ENCODE results near the gene ARMC8.

GRCh38 chr3:138197058-138197457, 10.0 kb downstream of the ARMC8 start:
- TF ChIP-seq, protein P1, sequence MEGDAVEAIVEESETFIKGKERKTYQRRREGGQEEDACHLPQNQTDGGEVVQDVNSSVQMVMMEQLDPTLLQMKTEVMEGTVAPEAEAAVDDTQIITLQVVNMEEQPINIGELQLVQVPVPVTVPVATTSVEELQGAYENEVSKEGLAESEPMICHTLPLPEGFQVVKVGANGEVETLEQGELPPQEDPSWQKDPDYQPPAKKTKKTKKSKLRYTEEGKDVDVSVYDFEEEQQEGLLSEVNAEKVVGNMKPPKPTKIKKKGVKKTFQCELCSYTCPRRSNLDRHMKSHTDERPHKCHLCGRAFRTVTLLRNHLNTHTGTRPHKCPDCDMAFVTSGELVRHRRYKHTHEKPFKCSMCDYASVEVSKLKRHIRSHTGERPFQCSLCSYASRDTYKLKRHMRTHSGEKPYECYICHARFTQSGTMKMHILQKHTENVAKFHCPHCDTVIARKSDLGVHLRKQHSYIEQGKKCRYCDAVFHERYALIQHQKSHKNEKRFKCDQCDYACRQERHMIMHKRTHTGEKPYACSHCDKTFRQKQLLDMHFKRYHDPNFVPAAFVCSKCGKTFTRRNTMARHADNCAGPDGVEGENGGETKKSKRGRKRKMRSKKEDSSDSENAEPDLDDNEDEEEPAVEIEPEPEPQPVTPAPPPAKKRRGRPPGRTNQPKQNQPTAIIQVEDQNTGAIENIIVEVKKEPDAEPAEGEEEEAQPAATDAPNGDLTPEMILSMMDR (IDR thresholded peaks at IDR 0.05; ENCODE audit: low read depth, low read length): no peak
- no peak for TF ChIP-seq POLR2A (IDR thresholded peaks at IDR 0.05; ENCODE audit: extremely low read depth, insufficient read length)
